Suprapubic skin (tissue), 4 donors: Measurements from ENCODE around the gene ZBTB40.

Experiments used
- CTCF ChIP-seq, 2 donors: fragments of 200-600 bp in 1 of 2; fragments of 450-650 bp in 1 of 2; sonication (generic) in 1 of 2; IDR thresholded peaks; one replicate each; pipeline ENCODE4 v1.5.1; 2016 to 2019; ENCODE audit warnings: antibody characterized with exemption in 2 of 2, mild to moderate bottlenecking in 1 of 2, moderate library complexity in 1 of 2
- EP300 ChIP-seq: sonication (generic); formaldehyde crosslinking; IDR thresholded peaks from one replicate; pipeline ENCODE4 v1.6.1; 2017; ENCODE audit warnings: antibody characterized with exemption
- POLR2A ChIP-seq, 2 donors: fragments of 450-650 bp; IDR thresholded peaks; one replicate each; pipeline ENCODE4 v1.6.1; 2017; ENCODE audit warnings: antibody characterized with exemption in 2 of 2, mild to moderate bottlenecking in 2 of 2, moderate library complexity in 2 of 2
- POLR2AphosphoS5 ChIP-seq, 3 donors: sonication (generic); formaldehyde crosslinking; IDR thresholded peaks; one replicate each; pipeline ENCODE4 v1.6.1; 2017; ENCODE audit warnings: antibody characterized with exemption in 3 of 3

DNA sequence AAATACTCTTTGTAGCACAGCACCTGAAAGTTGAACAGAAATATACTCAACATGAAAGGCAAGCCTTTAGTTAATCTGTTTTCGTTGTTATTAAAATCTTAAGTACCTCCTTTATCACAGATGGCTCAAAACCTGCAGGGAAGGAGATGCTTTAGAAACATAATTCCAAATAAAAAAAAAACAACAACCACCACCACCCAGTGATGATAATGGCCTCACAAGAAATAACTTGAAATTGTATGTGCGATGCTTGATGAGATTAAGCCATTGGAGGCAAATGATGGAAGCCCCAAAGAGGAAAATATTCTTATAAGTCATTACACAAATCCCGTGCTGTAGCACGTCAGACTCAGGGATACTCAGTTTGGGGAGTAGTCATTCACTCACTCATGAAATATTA, 24.9 kb upstream of the ZBTB40 start:
- TF ChIP-seq CTCF (IDR thresholded peaks at IDR 0.05) = no peak
- no peak for TF ChIP-seq POLR2AphosphoS5 (IDR thresholded peaks at IDR 0.05)
- TF ChIP-seq POLR2A (IDR thresholded peaks at IDR 0.05) = no peak
- TF ChIP-seq EP300 = no peak
